Motor neuron (in vitro differentiated cells): ENCODE results near the gene AARS2. TPM values are rescaled to one million over a fixed set of nuclear protein-coding genes. Genes with fewer than 3 reads are reported as not detected.

ENCODE experiments used
- ATAC-seq, 8 experiments: fragments of 200-7000 bp; cut with Tn5 transposase; replicated peaks in 6 of 8; 2 replicates each; pipeline ENCODE4 v1.8.0; 2021; ENCODE audit warnings: mild to moderate bottlenecking in 8 of 8, moderate library complexity in 8 of 8
- H3K27ac ChIP-seq, 2 donors: fragments of 250-450 bp; sonication (Bioruptor Pico); 2 replicates each; pipeline ENCODE4 v1.9.0; 2021; ENCODE audit warnings: antibody characterized with exemption in 2 of 2, mild to moderate bottlenecking in 2 of 2, moderate library complexity in 1 of 2
- H3K4me1 ChIP-seq, 2 donors: fragments of 250-450 bp; sonication (Bioruptor Pico); replicated peaks in 1 of 2; 2 replicates each; pipeline ENCODE4 v1.6.1; 2021; ENCODE audit warnings: antibody characterized with exemption in 2 of 2, mild to moderate bottlenecking in 2 of 2, moderate library complexity in 1 of 2
- H3K4me3 ChIP-seq, 5 donors: fragments of 250-450 bp; sonication (Bioruptor Pico); 2 replicates each; pipeline ENCODE4 v1.9.0; 2021; ENCODE audit warnings: antibody characterized with exemption in 5 of 5, mild to moderate bottlenecking in 5 of 5, moderate library complexity in 4 of 5
- WGBS, 10 experiments: fragments of 450-650 bp; shearing (Covaris generic); methylation state at CpG; one replicate each; pipeline ENCODE4 v1.0.0; 2022; 5-methylcytosine and 5-hydroxymethylcytosine counted together
- in situ Hi-C, 9 experiments: fragments of 400-800 bp; cut with MboI; loops; one replicate each; pipeline ENCODE4 v1.15.0; 2021; ENCODE audit warnings: low sequenced_read_pairs in 9 of 9, low pct_unique_long_range_greater_than_20kb in 2 of 9; ENCODE audit not compliant: unreplicated experiment in 9 of 9
- total RNA-seq, 8 experiments: library from RNA; unstranded; fragments of 300-600 nt; gene quantifications; 2 replicates each; pipeline versions ENCODE4 v1.2.3 to v1.2.4, GENCODE V29; 2022

Gene AARS2
- total RNA-seq, 8 experiments from 2014 or later, result 6.5 to 19.5 (median 11.5) TPM

DNA sequence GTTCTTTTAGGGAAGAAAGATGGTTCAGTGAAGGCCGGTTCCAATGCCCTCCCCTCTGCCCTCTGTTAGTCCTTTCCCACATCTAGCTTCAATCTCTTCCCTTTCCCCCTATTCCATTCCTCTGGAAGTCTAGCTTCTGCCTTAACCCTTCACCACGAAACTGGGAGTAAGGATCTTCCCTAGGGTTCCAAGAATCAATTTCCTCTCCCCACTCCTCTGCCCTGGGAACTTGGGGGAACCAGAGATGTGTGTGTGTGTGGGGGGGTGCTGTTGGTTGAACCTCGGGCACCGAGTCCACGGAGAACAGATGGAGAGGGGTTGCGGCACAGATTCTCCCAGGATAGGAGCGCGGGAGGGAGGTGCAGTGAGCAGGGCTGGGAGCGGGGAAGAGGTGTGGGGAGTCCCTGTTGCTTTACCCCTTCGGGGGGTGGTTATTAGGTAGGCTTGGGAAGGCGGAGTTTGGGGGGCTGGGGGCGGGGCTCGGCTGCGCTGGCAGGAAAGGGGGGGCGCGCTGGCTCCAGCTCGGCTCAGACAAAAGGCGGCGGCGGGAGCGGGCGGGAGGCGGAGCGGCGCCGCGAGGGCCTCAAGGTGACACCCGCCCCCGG, 43.1 kb downstream of the AARS2 start, which contains the start of gene TMEM151B:
TSS of gene TMEM151B (plus strand) at position 530 of the 605 bp plus-strand sequence. CDS start 293 bp downstream, outside the sequence.
- 0 to 80% (median 35%) methylated on average over 1 to 2 of the region's 29 CpGs; no CpG with 5 or more reads in 5 of the 10 experiments for WGBS, 10 experiments
- Histone ChIP-seq H3K4me3 (peak within 1 kb of the TSS; percentile 51 to 95 (median 79)), H3K27ac (peak within 1 kb of the TSS; percentile 90 to 93), H3K4me1 (peaks cover 32 to 45% of the 10 kb centered on the region in 2 donors)
- ATAC-seq, result peak in 5 of 8 experiments; percentile 0 to 28 (median 15)
- in situ Hi-C loops, result loop anchor here in 4 of 9 experiments (10.0 kb wide), 1 partner anchor 65 kb away; no protein-coding TSS in a partner anchor

DNA sequence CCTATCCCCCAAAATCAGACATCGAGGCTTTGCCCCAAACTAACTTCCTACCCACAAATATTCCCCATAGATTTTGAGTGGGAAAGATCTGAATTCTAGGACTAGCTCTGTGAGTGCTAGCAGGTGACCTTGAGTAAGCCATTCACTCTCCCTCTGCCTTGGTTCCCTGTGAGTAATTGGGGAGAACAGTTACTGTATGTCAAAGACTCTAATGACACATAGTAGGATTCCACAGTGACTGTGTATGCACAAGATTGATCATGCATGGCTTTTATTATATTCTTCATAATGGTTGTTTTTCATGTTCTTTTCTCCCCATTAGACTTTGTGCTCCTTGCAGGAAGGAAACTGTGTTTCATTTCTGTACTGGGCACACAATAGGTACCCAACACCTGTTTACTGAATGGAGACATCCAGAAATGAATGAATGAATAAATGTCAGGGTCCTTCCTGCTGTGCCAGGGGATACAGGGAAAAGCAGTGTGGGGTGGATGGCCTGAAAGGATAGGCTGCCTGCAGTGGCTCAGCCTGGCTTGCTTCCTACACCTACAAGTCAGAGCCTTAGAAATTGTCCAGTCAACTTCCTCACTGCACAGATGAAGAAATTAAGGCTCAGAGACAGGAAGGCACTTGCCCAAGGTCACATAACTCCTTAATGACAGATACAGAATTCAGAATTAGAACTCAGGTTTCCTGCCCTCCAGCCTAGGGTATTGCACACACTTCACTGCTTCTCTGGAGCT, 43.8 kb downstream of the AARS2 start:
- Histone ChIP-seq H3K4me1 (peaks cover 35 to 43% of the 10 kb centered on the region in 2 donors), H3K4me3 (peak overlapping the region in 4 of 5 donors; percentile 55 to 95 (median 82)), H3K27ac (peak overlapping the region in 1 of 2 donors; percentile 93)
- ATAC-seq, result no peak
- in situ Hi-C loops, result loop anchor here in 3 of 9 experiments (10.0 kb wide), 1 partner anchor 65 kb away; no protein-coding TSS in a partner anchor
- 71 to 83% methylated on average over 1 of the region's 1 CpG; no CpG with 5 or more reads in 8 of the 10 experiments for whole genome bisulfite sequencing, 10 experiments

GRCh38 chr6:44268095-44268628, 45.0 kb downstream of the AARS2 start:
- Histone ChIP-seq H3K27ac (peak overlapping the region; percentile 28 to 56), H3K4me3 (no peak overlapping the region), H3K4me1 (peaks cover 47 to 52% of the 10 kb centered on the region in 2 donors)
- peak in 6 of 8 experiments; percentile 4 to 41 (median 26) for ATAC-seq
- in situ Hi-C loops, result loop anchor here in 3 of 9 experiments (10.0 kb wide), 1 partner anchor 67 kb away; no protein-coding TSS in a partner anchor
- WGBS, 10 experiments, result 0% methylated on average over 1 to 4 of the region's 5 CpGs; no CpG with 5 or more reads in 5 of the 10 experiments

- Histone ChIP-seq H3K27ac (no peak overlapping the region), H3K4me1 (peaks cover 54 to 57% of the 10 kb centered on the region in 2 donors), H3K4me3 (no peak overlapping the region)
- WGBS, 10 experiments, result 20 to 83% (median 53%) methylated on average over 1 to 6 of the region's 10 CpGs; no CpG with 5 or more reads in 4 of the 10 experiments
- in situ Hi-C loops, result loop anchor here in 3 of 9 experiments (10.0 kb wide), 1 partner anchor 68 kb away; no protein-coding TSS in a partner anchor
- no peak for ATAC-seq
Observed at GRCh38 chr6:44267252-44267651, 45.9 kb downstream of the AARS2 start.

DNA sequence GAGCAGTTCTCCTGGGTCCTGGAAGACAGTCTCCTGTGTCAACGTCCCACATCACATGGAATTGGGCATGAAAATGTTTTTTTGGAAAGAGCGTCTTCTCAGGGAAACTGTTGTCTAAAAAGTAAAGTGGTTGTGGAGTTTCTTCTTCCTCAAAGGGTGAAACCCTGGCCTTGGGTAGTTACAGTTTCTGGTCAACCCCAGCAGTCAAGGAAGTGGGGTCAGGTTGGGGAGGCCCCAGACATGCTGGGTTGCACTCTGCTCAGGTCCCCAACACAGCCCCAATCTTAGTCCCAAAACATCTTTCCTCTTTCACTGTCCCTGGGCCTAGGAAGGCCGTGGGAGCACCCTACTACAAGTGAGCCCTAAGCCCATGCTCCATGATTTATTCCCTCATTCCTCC, 46.8 kb downstream of the AARS2 start:
- no peak for ATAC-seq
- H3K4me1 ChIP-seq, result peaks cover 45 to 50% of the 10 kb centered on the region in 2 donors
- in situ Hi-C loops, result loop anchor here in 3 of 9 experiments (10.0 kb wide), 1 partner anchor 68 kb away; no protein-coding TSS in a partner anchor

GRCh38 chr6:44265722-44266233, 47.4 kb downstream of the AARS2 start:
- ATAC-seq, result no peak
- H3K27ac ChIP-seq, result no peak overlapping the region
- peaks cover 44 to 49% of the 10 kb centered on the region in 2 donors for H3K4me1 ChIP-seq
- peak overlapping the region; percentile 61 to 83 (median 71) for H3K4me3 ChIP-seq
- in situ Hi-C loops, result loop anchor here in 3 of 9 experiments (10.0 kb wide), 1 partner anchor 69 kb away; no protein-coding TSS in a partner anchor
- 24 to 95% (median 62%) methylated on average over 4 to 17 of the region's 17 CpGs; no CpG with 5 or more reads in 1 of the 10 experiments for WGBS, 10 experiments

More for the DNA sequence above, 46.8 kb downstream of the AARS2 start:
- H3K27ac ChIP-seq, result no peak overlapping the region
- WGBS, 10 experiments, result 63 to 100% (median 92%) methylated on average over 1 to 3 of the region's 3 CpGs; no CpG with 5 or more reads in 3 of the 10 experiments
- H3K4me3 ChIP-seq, result no peak overlapping the region

DNA sequence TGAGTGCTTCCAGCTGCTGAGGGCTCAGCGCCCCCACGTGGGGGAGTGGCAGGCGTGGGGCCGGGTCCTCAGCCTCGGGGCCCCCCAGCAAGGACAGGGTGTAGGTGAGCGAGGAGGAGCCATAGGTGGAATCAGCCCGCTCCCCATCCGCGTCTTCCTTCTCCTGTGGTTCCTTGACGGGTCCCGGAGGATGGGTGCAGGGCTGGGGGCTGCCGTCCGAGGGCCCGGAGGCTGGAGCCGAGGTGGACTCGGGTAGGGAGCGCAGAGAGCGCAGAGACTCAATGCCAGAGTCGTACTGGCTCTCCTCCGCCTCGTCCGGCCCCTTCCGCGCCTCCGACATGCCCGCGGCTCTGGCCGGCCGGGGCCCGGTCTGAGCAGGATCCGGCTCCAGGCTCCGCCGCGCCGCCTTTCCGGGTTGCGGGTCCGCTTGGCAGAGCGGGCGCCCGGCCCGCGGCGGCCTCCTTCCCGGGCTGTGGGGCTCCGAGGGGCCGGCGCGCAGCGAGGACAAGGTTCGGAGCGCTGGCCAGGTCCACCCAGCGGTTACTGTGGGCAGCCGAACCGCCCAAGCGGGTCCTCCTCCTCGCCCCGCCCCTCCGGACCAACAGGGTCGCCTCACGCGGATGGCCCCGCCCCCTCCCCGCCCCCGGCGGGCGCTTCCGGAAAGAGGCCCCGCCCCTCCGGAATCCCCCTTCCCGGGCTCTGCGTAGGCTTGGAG, 48.0 kb downstream of the AARS2 start, which contains the start of gene NFKBIE:
TSS of gene NFKBIE (minus strand) at position 545 of the 715 bp plus-strand sequence. CDS start at position 340, 205 bp downstream.
- WGBS, 10 experiments, result 0 to 17% (median 0%) methylated on average over 1 to 11 of the region's 72 CpGs; no CpG with 5 or more reads in 3 of the 10 experiments
- Histone ChIP-seq H3K4me1 (peaks cover 44 to 49% of the 10 kb centered on the region in 2 donors), H3K27ac (peak within 1 kb of the TSS; percentile 57 to 75), H3K4me3 (peak within 1 kb of the TSS; percentile 61 to 83 (median 71))
- in situ Hi-C loops, result loop anchor here in 3 of 9 experiments (10.0 kb wide), 1 partner anchor 70 kb away; no protein-coding TSS in a partner anchor
- peak; percentile 68 to 85 (median 78) for ATAC-seq

GRCh38 chr6:44264154-44265006, 48.8 kb downstream of the AARS2 start:
- peak overlapping the region in 1 of 2 donors; percentile 75 for H3K27ac ChIP-seq
- 0 to 11% (median 1%) methylated on average over 5 to 10 of the region's 13 CpGs; no CpG with 5 or more reads in 5 of the 10 experiments for WGBS, 10 experiments
- in situ Hi-C loops, result loop anchor here in 3 of 9 experiments (10.0 kb wide), 1 partner anchor 70 kb away; no protein-coding TSS in a partner anchor
- H3K4me1 ChIP-seq, result peaks cover 39 to 41% of the 10 kb centered on the region in 2 donors
- H3K4me3 ChIP-seq, result peak overlapping the region; percentile 61 to 83 (median 71)
- no peak for ATAC-seq

GRCh38 chr6:44263354-44264100, 49.6 kb downstream of the AARS2 start:
- 25 to 47% methylated on average over 3 to 4 of the region's 9 CpGs; no CpG with 5 or more reads in 8 of the 10 experiments for WGBS, 10 experiments
- Histone ChIP-seq H3K4me1 (peaks cover 31 to 32% of the 10 kb centered on the region in 2 donors), H3K27ac (no peak overlapping the region), H3K4me3 (peak overlapping the region in 4 of 5 donors; percentile 8 to 72 (median 63))
- ATAC-seq, result peak in 2 of 8 experiments; percentile 7 to 19
- in situ Hi-C loops, result loop anchor here in 3 of 9 experiments (10.0 kb wide), 1 partner anchor 71 kb away; no protein-coding TSS in a partner anchor
